GM12878 (cell line): ENCODE measurements around the gene LRRK1. TPM values are rescaled to one million over a fixed set of nuclear protein-coding genes. Genes with fewer than 3 reads are reported as not detected.

Experiments
- ATAC-seq: fragments of 200-7000 bp; cut with Tn5 transposase; 3 replicates; pipeline ENCODE4 v1.9.1; 2020; ENCODE audit warnings: mild to moderate bottlenecking, moderate library complexity
- BruUV-seq: library from RNA; stranded (reverse); fragments of 400-500 nt; replicated peaks from 2 replicates; lab custom pipeline; 2021; lab: Mats Ljungman, UMichigan
- CTCF ChIA-PET: fragments of 300-600 bp; sonication (Branson Sonifier 250); formaldehyde crosslinking; extraction: SDS; loops from one replicate; lab custom pipeline; 2021; ENCODE audit warnings: inconsistent platforms; lab: Yijun Ruan, JAX
- POLR2A ChIA-PET: fragments of 350-600 bp; formaldehyde crosslinking; extraction: SDS; loops from one replicate; lab custom pipeline; 2021; ENCODE audit warnings: inconsistent platforms; lab: Charles Lee
- RAD21 ChIA-PET: fragments of 300-600 bp; sonication (Branson Sonifier 250); formaldehyde crosslinking; loops from one replicate; lab custom pipeline; 2023; ENCODE audit warnings: antibody characterized with exemption; ENCODE audit not compliant: unreplicated experiment; lab: Charles Lee
- SMC1A ChIA-PET: fragments of 300-600 bp; sonication (Branson Sonifier 250); formaldehyde crosslinking; loops from one replicate; lab custom pipeline; 2023; ENCODE audit not compliant: unreplicated experiment, uncharacterized antibody; lab: Charles Lee
- DNase-seq: peaks from one replicate; pipeline ENCODE4 v3.0.0-alpha.2; 2011; ENCODE audit warnings: low read depth, low spot score
- FAIRE-seq: peaks from 3 replicates; lab custom pipeline; 2011; peaks lifted over from hg19 to GRCh38; lab: Jason Lieb, UNC
- H2AFZ ChIP-seq: 2 replicates; pipeline ENCODE4 v1.6.0; 2011; ENCODE audit warnings: low read depth, low read length, control low read depth; ENCODE audit not compliant: control insufficient read depth
- H3K27ac ChIP-seq: 2 replicates; pipeline ENCODE4 v1.5.1; 2011; ENCODE audit warnings: control low read depth; ENCODE audit not compliant: control insufficient read depth, insufficient read depth
- H3K27me3 ChIP-seq, 2 experiments: replicated peaks in 1 of 2; 2 replicates each; pipeline versions ENCODE4 v1.6.0 to v1.6.1; 2011; ENCODE audit warnings: low read length in 1 of 2; ENCODE audit not compliant: control insufficient read depth in 2 of 2, insufficient read depth in 2 of 2
- H3K36me3 ChIP-seq, 2 experiments: 2 replicates each; pipeline ENCODE4 v1.5.1; 2011; ENCODE audit warnings: low read length in 1 of 2; ENCODE audit not compliant: control insufficient read depth in 2 of 2, insufficient read depth in 2 of 2
- H3K4me1 ChIP-seq: 2 replicates; pipeline ENCODE4 v1.6.1; 2011; ENCODE audit warnings: mild to moderate bottlenecking, low read length, moderate library complexity, mixed read lengths; ENCODE audit not compliant: control insufficient read depth, insufficient read depth
- H3K4me2 ChIP-seq: 2 replicates; pipeline ENCODE4 v1.6.0; 2011; ENCODE audit warnings: control low read depth; ENCODE audit not compliant: control insufficient read depth, insufficient read depth
- H3K4me3 ChIP-seq: fragments of 200-600 bp; sonication (generic); 2 replicates; pipeline ENCODE4 v1.5.1; 2016
- H3K79me2 ChIP-seq: 2 replicates; pipeline ENCODE4 v1.6.0; 2011; ENCODE audit warnings: low read length; ENCODE audit not compliant: control insufficient read depth, insufficient read depth
- H3K9ac ChIP-seq: 2 replicates; pipeline ENCODE4 v1.8.0; 2011; ENCODE audit warnings: low read length, control low read depth, mixed read lengths; ENCODE audit not compliant: control insufficient read depth, insufficient read depth
- H3K9me3 ChIP-seq: replicated peaks from 3 replicates; pipeline ENCODE4 v1.5.1; 2011; ENCODE audit warnings: mild to moderate bottlenecking, low read length; ENCODE audit not compliant: control insufficient read depth, insufficient read depth
- H4K20me1 ChIP-seq: 2 replicates; pipeline ENCODE4 v1.6.0; 2011; ENCODE audit not compliant: control insufficient read depth, insufficient read depth
- BHLHE40 ChIP-seq, 2 experiments: fragments of 450-650 bp in 1 of 2; IDR thresholded peaks; 2 replicates each; pipeline ENCODE4 v1.6.1; 2011 to 2017; ENCODE audit warnings: low read depth in 2 of 2, borderline replicate concordance in 1 of 2, improper control_type of control experiment in 1 of 2, low read length in 1 of 2, mild to moderate bottlenecking in 1 of 2
- CBFB ChIP-seq: IDR thresholded peaks from 2 replicates; pipeline ENCODE4 v1.6.1; 2016; ENCODE audit warnings: antibody characterized with exemption, low read depth
- ETV6 ChIP-seq, 2 experiments: fragments of 450-650 bp in 1 of 2; IDR thresholded peaks in 1 of 2; conservative IDR thresholded peaks in 1 of 2; 2 replicates each; pipeline ENCODE4 v1.6.1; 2014; ENCODE audit warnings: antibody characterized with exemption in 1 of 2, borderline replicate concordance in 1 of 2, low read depth in 1 of 2, mild to moderate bottlenecking in 1 of 2, moderate library complexity in 1 of 2
- GATAD2B ChIP-seq: fragments of 450-650 bp; conservative IDR thresholded peaks from 2 replicates; pipeline ENCODE4 v1.6.1; 2017; ENCODE audit warnings: low read depth, mild to moderate bottlenecking, moderate library complexity
- HDGF ChIP-seq: fragments of 450-650 bp; IDR thresholded peaks from 2 replicates; pipeline ENCODE4 v1.6.1; 2016; ENCODE audit warnings: antibody characterized with exemption
- JUNB ChIP-seq: IDR thresholded peaks from 2 replicates; pipeline ENCODE4 v1.6.1; 2016; ENCODE audit warnings: antibody characterized with exemption, mild to moderate bottlenecking
- KLF5 ChIP-seq: fragments of 450-650 bp; IDR thresholded peaks from 2 replicates; pipeline ENCODE4 v1.6.1; 2014; ENCODE audit warnings: mild to moderate bottlenecking; ENCODE audit not compliant: partially characterized antibody
- MAX ChIP-seq: IDR thresholded peaks from 2 replicates; pipeline ENCODE4 v1.6.1; 2012; ENCODE audit warnings: low read depth, low read length, improper control_type of control experiment
- MYB ChIP-seq: fragments of 150-350 bp; IDR thresholded peaks from 2 replicates; pipeline ENCODE4 v1.6.1; 2014; ENCODE audit warnings: mild to moderate bottlenecking, low read depth, low read length, borderline replicate concordance
- NR2C2 ChIP-seq: IDR thresholded peaks from 2 replicates; pipeline ENCODE4 v1.6.1; 2011; ENCODE audit warnings: borderline replicate concordance, low read depth; ENCODE audit not compliant: control insufficient read depth, insufficient read length
- SREBF1 ChIP-seq: IDR thresholded peaks from 2 replicates; pipeline ENCODE4 v1.6.1; 2012; ENCODE audit warnings: mild to moderate bottlenecking, low read length
- WGBS: methylation state at CpG from one replicate; pipeline ENCODE4 v1.1.6; 2016; ENCODE audit warnings: low lambda C conversion rate; ENCODE audit not compliant: insufficient replicate concordance, insufficient coverage; ENCODE audit errors: missing lambda C conversion rate; 5-methylcytosine and 5-hydroxymethylcytosine counted together
- in situ Hi-C: fragments of 300-500 bp; cut with MboI; formaldehyde crosslinking; loops from 9 replicates; pipeline ENCODE4 v1.14.3; 2018; ENCODE audit warnings: mixed read lengths
- intact Hi-C: fragments of 100-400 bp; cut with micrococcal nuclease; formaldehyde crosslinking; loops from one replicate; pipeline ENCODE4 v1.14.2; 2022; ENCODE audit not compliant: unreplicated experiment
- polyA plus RNA-seq, 11 experiments: library from polyadenylated mRNA; depleted of rRNA in 4 of 11; unstranded in 6 of 11; stranded (reverse) in 5 of 11; fragments of >200 nt; fragmentation: Nextera tagmentation in 4 of 11; fragmentation: Illumina TruSeq in 1 of 11; extraction: Ambion mirVana in 4 of 11; extraction: Trizol in 1 of 11; gene quantifications; 1 replicate in 1 of 11; 2 replicates in 10 of 11; pipeline versions ENCODE4 v1.2.1 to v1.2.3, GENCODE V29; 2011 to 2016; ENCODE audit warnings: inconsistent platforms in 2 of 11, missing spikeins in 2 of 11, low read depth in 1 of 11
- total RNA-seq, 4 experiments: library from RNA; depleted of rRNA in 3 of 4; stranded (reverse); fragments of >200 nt in 3 of 4; fragmentation: Illumina TruSeq in 1 of 4; extraction: Trizol in 1 of 4; gene quantifications; 2 replicates each; pipeline versions ENCODE4 v1.2.1 to v1.2.3, GENCODE V29; 2013 to 2021
- TF ChIP-seq, protein P1 (sequence below): IDR thresholded peaks from 2 replicates; pipeline ENCODE4 v1.6.1; 2011; ENCODE audit warnings: low read depth, mild to moderate bottlenecking, low read length, moderate library complexity, borderline replicate concordance; ENCODE audit errors: extremely low read depth
- TF ChIP-seq, protein P2 (sequence below): IDR thresholded peaks from 2 replicates; pipeline ENCODE4 v1.6.1; 2012; ENCODE audit warnings: low read depth, low read length, improper control_type of control experiment

The LRRK1 gene
- total and polyA plus RNA-seq, 10 of the 15 experiments (the other 5 are each of a cell fraction or from before 2014, with no cell fraction given): 2.2 to 58.3 (median 17.9) TPM

DNA sequence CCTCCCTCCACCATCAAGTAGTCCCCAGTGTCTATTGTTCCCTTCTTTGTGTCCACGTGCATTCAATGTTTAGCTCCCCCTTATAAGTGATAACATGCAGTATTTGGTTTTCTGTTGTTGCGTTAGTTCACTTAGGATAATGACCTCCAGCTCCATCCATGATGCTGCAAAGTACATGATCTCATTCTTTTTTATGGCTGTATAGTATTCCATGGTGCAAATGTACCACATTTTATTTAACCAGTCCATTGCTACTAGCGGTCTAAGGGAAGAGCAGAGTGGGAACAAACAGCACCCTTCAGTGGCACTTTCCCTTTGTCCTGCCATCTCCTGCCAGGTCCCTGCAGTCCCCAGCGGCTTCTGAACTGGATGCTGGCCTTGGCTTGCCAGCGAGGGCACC lies 69.1 kb downstream of the LRRK1 start:
- peaks cover 5% of the 10 kb centered on the region; the same call in 1 of the 2 replicates for H3K4me1 ChIP-seq
- H3K27me3 ChIP-seq: no peaks in the 10 kb centered on the region
- no peaks in the 10 kb centered on the region; the same call in 2 of the 3 replicates for H3K9me3 ChIP-seq
- no peak overlapping the region for H2AFZ ChIP-seq
- intact Hi-C loops (no loop called here), in situ Hi-C loops (no loop called here)
- no peaks in the 10 kb centered on the region for H3K79me2 ChIP-seq
- no peaks in the 10 kb centered on the region for H4K20me1 ChIP-seq
- ChIA-PET CTCF (no interaction called here), SMC1A (interaction anchor here (1.6 kb wide), 1 partner anchor 8 kb away, joined by 4 read pairs; no protein-coding TSS in a partner anchor), POLR2A (interaction anchor here (0.8 kb wide), 1 partner anchor 20 kb away, joined by 3 read pairs; no protein-coding TSS in a partner anchor), RAD21 (no interaction called here)
- FAIRE-seq (no peak), ATAC-seq (no peak), DNase-seq (no peak)
- BruUV-seq: no TSS peak
- H3K36me3 ChIP-seq: peaks cover 10 to 23% of the 10 kb centered on the region in 2 experiments
- H3K4me2 ChIP-seq: no peak overlapping the region
- H3K27ac ChIP-seq: no peak overlapping the region
- H3K4me3 ChIP-seq: no peak overlapping the region
- WGBS: over 99% methylated on average over 5 of the region's 5 CpGs
- TF ChIP-seq ETV6 (conservative IDR thresholded peaks at IDR 0.05 in 1 of 2, IDR thresholded peaks at IDR 0.05 in 1 of 2; ENCODE audit: borderline replicate concordance in 1 of 2, low read depth in 1 of 2) (no peak), GATAD2B (no peak), MYB (no peak)
- TF ChIP-seq, protein P1, sequence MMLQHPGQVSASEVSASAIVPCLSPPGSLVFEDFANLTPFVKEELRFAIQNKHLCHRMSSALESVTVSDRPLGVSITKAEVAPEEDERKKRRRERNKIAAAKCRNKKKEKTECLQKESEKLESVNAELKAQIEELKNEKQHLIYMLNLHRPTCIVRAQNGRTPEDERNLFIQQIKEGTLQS: no peak
- TF ChIP-seq, all 136 proteins: peak for 0
- H3K9ac ChIP-seq: no peak overlapping the region

- Histone ChIP-seq H3K4me3 (no peak overlapping the region), H4K20me1 (no peaks in the 10 kb centered on the region), H3K4me2 (no peak overlapping the region), H3K9me3 (no peaks in the 10 kb centered on the region; the same call in 2 of the 3 replicates), H3K79me2 (no peaks in the 10 kb centered on the region), H2AFZ (no peak overlapping the region), H3K27me3 (no peaks in the 10 kb centered on the region), H3K4me1 (peaks cover 5% of the 10 kb centered on the region; the same call in 1 of the 2 replicates), H3K27ac (no peak overlapping the region), H3K36me3 (peaks cover 10 to 22% of the 10 kb centered on the region in 2 experiments), H3K9ac (no peak overlapping the region)
- ChIA-PET RAD21 (no interaction called here), SMC1A (interaction anchor here (1.6 kb wide), 1 partner anchor 9 kb away, joined by 4 read pairs; no protein-coding TSS in a partner anchor), CTCF (interaction anchor here (1.6 kb wide), 1 partner anchor 18 kb away, joined by 4 read pairs; no protein-coding TSS in a partner anchor), POLR2A (interaction anchor here (0.8 kb wide), 1 partner anchor 21 kb away, joined by 3 read pairs; no protein-coding TSS in a partner anchor)
- ATAC-seq: no peak
- no peak for DNase-seq
- FAIRE-seq: no peak
- intact Hi-C loops (no loop called here), in situ Hi-C loops (no loop called here)
- 60% methylated on average over 3 of the region's 3 CpGs for WGBS
- BruUV-seq: no TSS peak
- TF ChIP-seq JUNB (no peak), SREBF1 (no peak), CBFB (no peak), MAX (no peak), HDGF (no peak), NR2C2 (no peak), KLF5 (no peak), BHLHE40 (IDR thresholded peaks at IDR 0.05; ENCODE audit: borderline replicate concordance in 1 of 2, low read depth in 2 of 2, low read length in 1 of 2) (no peak)
- TF ChIP-seq, protein P2, sequence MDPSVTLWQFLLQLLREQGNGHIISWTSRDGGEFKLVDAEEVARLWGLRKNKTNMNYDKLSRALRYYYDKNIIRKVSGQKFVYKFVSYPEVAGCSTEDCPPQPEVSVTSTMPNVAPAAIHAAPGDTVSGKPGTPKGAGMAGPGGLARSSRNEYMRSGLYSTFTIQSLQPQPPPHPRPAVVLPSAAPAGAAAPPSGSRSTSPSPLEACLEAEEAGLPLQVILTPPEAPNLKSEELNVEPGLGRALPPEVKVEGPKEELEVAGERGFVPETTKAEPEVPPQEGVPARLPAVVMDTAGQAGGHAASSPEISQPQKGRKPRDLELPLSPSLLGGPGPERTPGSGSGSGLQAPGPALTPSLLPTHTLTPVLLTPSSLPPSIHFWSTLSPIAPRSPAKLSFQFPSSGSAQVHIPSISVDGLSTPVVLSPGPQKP: no peak
Measured at GRCh38 chr15:100988857-100989256, 69.7 kb downstream of the LRRK1 start.
